HG03558 (cell line): ENCODE data around the gene FNDC1.

Source experiments
- ATAC-seq: cut with Tn5 transposase; IDR thresholded peaks from one replicate; pipeline ENCODE4 v1.9.1; 2021; ENCODE audit warnings: moderate number of reproducible peaks; ENCODE audit not compliant: unreplicated experiment; ENCODE audit errors: extremely low read depth

Gene FNDC1

GRCh38 chr6:159156089-159156488 is 13.1 kb upstream of the FNDC1 start:
- ATAC-seq, result no peak

- ATAC-seq, result no peak
Measured at GRCh38 chr6:159157431-159157830, 11.8 kb upstream of the FNDC1 start.

- no peak for ATAC-seq
Measured at GRCh38 chr6:159161839-159162238, 7.4 kb upstream of the FNDC1 start.

- no peak for ATAC-seq
Measured at GRCh38 chr6:159163901-159164370, 5.3 kb upstream of the FNDC1 start.

- ATAC-seq, result no peak
Measured at GRCh38 chr6:159168536-159169192, 536 bp upstream of the FNDC1 start.

GRCh38 chr6:159169557-159170332 is 545 bp downstream of the FNDC1 start:
- ATAC-seq, result no peak

- ATAC-seq, result no peak
Measured at GRCh38 chr6:159170333-159170672, 1.1 kb downstream of the FNDC1 start.

- ATAC-seq, result no peak
Measured at GRCh38 chr6:159170999-159171712, 2.0 kb downstream of the FNDC1 start.

GRCh38 chr6:159172091-159172491 is 2.9 kb downstream of the FNDC1 start:
- no peak for ATAC-seq

GRCh38 chr6:159174263-159174969 is 5.2 kb downstream of the FNDC1 start:
- no peak for ATAC-seq

- ATAC-seq, result no peak
Measured at GRCh38 chr6:159176913-159177312, 7.7 kb downstream of the FNDC1 start.

- no peak for ATAC-seq
Measured at GRCh38 chr6:159178847-159179246, 9.6 kb downstream of the FNDC1 start.

GRCh38 chr6:159180001-159180400 is 10.8 kb downstream of the FNDC1 start:
- no peak for ATAC-seq

GRCh38 chr6:159181914-159182313 is 12.7 kb downstream of the FNDC1 start:
- no peak for ATAC-seq

- ATAC-seq, result no peak
Measured at GRCh38 chr6:159184559-159184958, 15.4 kb downstream of the FNDC1 start.

- ATAC-seq, result no peak
Measured at GRCh38 chr6:159190460-159190859, 21.3 kb downstream of the FNDC1 start.

GRCh38 chr6:159193923-159194322 is 24.7 kb downstream of the FNDC1 start:
- ATAC-seq, result no peak

GRCh38 chr6:159194421-159194820 is 25.2 kb downstream of the FNDC1 start:
- ATAC-seq, result no peak

- ATAC-seq, result no peak
Measured at GRCh38 chr6:159196430-159196975, 27.3 kb downstream of the FNDC1 start.

- ATAC-seq, result no peak
Measured at GRCh38 chr6:159197251-159197650, 28.1 kb downstream of the FNDC1 start.
